HG02852 (cell line): ENCODE results near the gene COBLL1.

ENCODE experiments used
- ATAC-seq: cut with Tn5 transposase; IDR thresholded peaks from one replicate; pipeline ENCODE4 v1.9.1; 2021; ENCODE audit warnings: mild to moderate bottlenecking, moderate library complexity; ENCODE audit not compliant: unreplicated experiment

Gene COBLL1

GRCh38 chr2:164692958-164693357 lies 148.7 kb downstream of the COBLL1 start:
- no peak for ATAC-seq

DNA sequence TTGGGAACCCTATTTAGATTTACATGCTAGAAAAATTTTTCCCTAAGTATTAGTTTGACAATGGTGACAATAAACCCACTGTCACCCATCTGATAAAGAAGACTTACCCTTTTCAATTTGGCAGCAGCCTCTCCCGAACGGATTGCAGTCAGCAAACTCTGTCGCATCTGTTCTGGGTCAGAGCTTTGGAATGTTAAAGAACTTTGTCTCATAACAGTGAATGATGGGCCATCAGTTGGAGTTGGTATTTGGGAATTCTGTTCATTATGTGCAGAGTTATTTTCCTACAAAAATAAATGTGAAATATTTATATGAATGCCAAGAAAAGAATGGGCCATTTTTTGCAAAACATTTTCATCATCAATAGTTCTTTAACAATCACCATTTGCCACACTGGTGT lies 149.5 kb downstream of the COBLL1 start:
- ATAC-seq = no peak

DNA sequence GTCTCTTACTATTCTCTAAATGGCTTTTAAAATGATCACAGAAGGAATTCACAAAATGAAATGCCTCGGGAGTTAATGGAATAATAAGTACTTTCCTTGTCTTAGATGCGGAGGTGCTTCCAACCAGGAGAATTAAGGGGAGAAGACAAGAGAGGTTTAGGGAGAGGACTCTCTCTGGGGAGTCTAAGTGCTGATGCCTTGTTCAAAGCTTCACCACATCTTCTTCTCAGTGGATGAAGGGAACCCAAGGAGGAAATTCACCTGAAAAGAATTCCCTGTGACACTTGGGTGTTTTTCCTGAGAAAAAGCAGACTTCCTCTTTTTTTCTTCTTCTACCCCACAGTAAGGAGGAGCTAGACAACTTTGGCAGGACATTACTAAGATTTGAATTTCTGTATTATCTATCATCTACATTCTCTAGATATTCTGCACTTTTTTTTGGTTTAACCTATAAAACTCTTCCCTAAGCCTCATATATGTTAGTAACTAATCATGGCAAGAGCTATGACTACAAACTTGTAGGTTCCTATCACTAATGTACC lies 150.2 kb downstream of the COBLL1 start:
- ATAC-seq = no peak

GRCh38 chr2:164690361-164690760 lies 151.3 kb downstream of the COBLL1 start:
- no peak for ATAC-seq

GRCh38 chr2:164688896-164689419 lies 152.7 kb downstream of the COBLL1 start:
- no peak for ATAC-seq

DNA sequence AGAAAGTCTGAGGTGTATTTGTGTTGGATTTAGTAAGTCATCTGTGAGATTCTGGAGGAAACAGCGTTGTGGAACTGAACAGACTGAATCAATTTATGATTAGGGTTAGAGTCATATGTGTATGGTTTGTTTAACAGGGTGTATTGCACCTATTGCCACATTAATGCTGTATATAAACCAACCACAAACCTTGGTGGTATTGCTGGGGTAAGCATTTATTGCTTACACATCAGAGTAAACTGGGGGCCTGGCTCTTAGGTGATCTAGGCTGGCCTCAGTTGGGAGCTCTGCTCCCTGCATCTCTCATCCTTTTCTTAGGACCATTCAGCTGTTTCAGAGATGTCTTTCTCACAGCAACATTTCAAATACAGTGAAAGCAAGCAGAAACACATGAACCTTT lies 160.6 kb downstream of the COBLL1 start:
- no peak for ATAC-seq

GRCh38 chr2:164678631-164679149 lies 162.9 kb downstream of the COBLL1 start:
- ATAC-seq = no peak

GRCh38 chr2:164677733-164678132 lies 163.9 kb downstream of the COBLL1 start:
- ATAC-seq = no peak

DNA sequence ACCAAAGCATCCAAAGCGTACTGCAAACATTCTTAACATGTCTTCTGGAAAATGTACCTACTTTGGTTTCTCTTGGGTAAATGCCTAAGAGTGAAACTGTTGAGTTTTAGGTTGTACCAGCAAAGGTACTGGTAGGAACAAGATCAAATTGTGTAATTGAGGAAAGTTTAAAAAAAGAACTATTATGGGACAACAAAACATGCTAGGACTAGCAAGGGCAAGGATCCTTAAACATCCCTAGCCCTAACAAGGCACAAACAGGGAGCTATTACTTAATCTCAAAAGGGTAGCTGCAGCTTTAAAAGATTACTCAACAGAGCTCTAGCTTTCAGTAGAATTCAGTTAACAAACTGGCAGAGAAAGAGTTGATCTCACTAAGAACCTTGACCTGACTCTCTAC lies 164.4 kb downstream of the COBLL1 start:
- ATAC-seq = no peak

DNA sequence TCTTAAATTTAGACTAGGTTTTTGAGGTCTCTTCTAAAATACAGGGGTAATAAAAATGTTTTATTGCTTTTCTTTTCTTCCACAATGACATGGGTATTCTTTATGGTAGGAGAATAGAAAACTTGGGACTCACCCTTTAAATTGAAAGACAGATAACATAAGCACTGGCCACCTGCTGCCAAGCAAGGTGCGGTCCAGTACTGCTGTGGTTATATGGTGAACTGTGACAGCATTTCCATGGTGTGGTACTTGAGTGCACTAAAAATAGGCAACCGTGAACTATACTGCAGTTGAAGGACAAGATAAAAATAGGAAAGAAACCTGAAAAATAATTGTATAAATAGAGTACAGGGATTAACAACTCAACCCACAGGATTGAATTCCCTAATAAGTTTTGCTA lies 165.9 kb downstream of the COBLL1 start:
- ATAC-seq = no peak

- no peak for ATAC-seq
These were observed 166.6 kb downstream of the COBLL1 start for GRCh38 chr2:164675027-164675426.

- no peak for ATAC-seq
These were observed 169.8 kb downstream of the COBLL1 start for GRCh38 chr2:164671664-164672396.

DNA sequence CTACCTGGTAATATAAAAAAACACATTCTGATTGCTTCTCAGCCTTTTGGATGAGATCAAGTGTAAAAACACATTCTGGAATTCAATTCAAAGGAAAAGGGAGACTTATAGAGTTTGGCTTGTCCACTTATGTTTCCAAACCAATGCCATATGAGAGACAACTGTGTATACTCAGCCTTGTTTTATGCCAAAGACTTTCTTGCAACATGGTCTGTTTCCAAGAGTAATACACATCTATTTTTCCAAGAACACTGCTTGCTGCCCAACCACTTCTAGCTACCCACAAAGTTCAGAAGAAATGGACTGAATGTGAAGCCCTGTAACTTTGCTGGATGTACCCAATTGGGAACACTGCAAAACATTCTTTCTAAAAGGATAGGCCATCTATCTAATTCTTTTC lies 172.3 kb downstream of the COBLL1 start:
- ATAC-seq = no peak

DNA sequence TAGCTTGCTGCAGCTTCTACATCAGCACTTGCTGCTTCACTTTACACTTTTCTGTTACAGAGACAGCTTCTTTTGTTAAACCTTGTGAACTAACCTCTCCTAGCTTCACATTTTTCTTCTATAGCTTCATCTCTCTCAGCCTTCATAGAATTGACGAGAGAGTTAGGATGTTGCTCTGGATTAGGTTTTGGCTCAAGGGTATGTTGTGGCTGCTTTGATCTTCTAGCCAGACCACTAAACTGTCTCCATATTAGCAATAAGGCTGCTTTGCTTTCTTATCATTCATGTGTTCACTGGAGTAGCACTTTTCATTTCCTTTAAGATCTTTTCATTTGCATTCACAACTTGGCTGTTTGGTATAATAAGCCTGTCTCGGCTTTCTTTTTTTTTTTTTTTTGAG lies 174.1 kb downstream of the COBLL1 start:
- no peak for ATAC-seq

DNA sequence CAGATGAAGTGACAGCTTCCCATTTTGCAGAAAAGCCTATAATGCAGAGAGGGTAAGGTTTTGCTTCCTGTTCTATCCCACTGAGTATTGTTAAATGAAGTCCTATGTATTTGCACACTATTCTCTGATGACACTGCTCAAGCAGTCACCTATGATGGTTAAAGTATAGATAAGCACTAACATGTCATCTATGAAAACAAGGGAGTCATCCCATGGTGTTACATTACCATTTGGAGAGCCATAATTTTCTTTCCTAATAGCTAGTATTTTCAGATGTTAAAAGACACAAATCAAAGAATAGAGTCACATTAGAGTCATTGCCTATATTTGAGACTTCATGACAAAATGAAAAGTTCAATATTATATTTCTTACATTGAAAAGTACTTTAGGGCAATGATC lies 177.6 kb downstream of the COBLL1 start:
- no peak for ATAC-seq

GRCh38 chr2:164662868-164663631 lies 178.6 kb downstream of the COBLL1 start:
- ATAC-seq = no peak

DNA sequence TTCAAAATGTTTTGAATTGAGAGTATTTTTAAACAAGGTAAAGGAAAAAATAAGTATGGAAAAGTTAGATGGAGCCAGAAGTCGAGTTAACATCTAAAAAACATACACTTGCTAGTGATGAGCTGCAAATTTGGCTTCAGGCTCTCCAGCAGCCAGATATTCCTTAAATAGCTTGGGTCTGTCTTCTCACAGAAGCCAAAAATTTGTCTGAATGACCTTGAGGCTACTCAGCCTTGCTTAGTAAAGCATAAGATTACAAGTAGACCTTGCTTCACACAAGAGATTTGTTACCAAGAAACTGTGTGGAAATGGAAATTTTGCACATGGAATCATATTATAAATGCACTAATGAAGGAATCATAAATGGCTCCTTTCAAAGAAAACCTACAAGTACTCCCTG lies 179.6 kb downstream of the COBLL1 start:
- ATAC-seq = no peak

DNA sequence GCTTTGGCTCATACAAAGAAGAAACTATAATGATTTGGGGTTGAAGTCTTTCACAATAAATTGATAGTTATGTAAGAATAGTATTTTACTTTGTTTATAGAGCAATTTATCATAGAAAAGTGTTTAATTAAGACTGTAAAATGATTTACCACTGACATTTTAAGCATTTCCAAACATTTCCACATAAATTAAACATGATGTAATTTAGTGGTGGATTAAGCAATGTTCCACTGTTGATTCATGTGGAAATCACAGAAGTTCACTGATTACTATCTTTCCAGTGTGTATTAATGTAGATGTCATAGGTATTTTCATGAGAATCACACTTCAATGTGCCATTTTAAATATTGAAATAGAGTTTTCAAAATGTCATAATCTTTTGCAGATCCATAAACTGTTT lies 180.3 kb downstream of the COBLL1 start:
- ATAC-seq = no peak

- ATAC-seq = no peak
These were observed 184.5 kb downstream of the COBLL1 start for GRCh38 chr2:164657129-164657528.

DNA sequence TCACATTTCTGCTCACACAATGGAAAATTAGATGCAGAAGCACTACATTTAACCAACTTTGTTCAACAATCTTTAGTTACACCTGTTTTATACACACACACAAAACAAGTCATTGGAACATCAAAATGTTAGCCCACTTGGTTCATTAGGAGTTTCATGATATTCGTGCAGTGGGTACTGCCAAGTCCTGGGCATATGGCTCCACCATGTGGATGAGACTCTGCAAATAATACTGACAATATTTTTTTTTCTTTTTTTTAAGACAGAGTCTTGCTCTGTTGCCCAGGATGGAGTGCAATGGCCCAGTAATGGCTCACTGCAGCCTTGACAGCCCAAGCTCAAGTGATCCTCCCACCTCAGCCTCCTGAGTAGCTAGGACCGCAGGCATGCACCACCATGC lies 185.9 kb downstream of the COBLL1 start:
- ATAC-seq = no peak

GRCh38 chr2:164655336-164655735 lies 186.3 kb downstream of the COBLL1 start:
- no peak for ATAC-seq

DNA sequence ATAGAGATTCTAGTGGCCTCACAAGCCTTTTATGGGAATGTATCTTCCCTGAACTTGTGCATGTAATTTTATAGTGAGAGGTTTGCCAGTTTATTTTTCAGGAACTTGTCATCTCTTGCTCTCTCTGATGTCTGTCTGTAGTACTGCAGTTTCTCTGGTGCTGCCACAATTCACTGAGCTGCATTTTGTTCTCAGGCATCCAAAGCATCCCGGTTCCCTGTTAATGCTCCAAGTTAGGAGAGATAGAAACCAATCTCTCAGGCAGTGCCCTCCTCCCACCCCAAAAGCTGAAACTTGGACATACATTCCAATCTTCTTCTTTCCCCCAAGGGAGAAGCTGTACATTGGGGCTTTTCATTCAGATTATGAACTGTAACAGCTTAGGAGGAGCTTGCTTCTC lies 190.3 kb downstream of the COBLL1 start:
- ATAC-seq = no peak
